Activated effector memory CD4-positive, alpha-beta T cell treated with Interleukin-2 at 50 U/mL for 16 hours (primary cell): ENCODE data around the gene TM7SF2.

Experiments
- DNase-seq: peaks from one replicate; pipeline ENCODE4 v3.0.0-alpha.2; 2020

The TM7SF2 gene

DNA sequence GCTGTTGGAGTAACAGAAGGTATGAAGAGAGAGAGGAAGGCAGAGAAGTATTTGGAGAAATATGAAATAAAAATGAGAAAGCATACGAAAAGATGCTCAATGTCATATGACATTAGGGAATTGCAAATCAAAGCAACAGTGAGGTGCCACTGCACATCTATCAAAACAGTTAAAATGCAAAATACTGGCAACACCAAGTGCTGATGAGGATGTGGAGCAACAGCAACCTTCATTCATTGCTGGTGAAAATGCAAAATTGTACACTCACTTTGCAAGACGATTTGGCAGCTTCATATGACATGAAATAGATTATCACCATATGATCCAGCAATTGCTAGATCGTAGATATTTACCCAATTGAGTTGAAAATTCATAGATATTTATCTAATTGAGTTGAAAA is 49.0 kb downstream of the TM7SF2 start:
- no peak for DNase-seq

DNA sequence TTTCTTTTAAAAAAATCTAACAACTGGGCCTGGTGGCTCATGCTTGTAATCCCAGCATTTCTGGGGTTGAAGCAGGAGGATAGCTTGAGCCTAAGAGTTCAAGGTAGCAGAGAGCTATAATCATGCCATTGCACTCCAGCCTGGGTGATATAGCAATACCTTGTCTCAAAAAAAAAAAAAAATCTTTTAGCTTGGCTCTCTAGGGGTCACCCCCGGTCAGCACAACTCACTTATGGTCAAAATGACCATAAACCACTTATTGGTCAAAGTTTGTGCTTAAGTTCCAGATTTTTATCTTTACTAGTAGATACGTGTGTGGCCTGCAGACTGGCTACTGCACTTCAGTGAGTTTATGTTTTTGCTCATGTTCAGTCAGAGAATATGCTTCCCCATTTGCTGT is 52.0 kb downstream of the TM7SF2 start:
- DNase-seq, result no peak
